HepG2 (cell line): Measurements from ENCODE around the gene KIAA0232. TPM values are rescaled to one million over a fixed set of nuclear protein-coding genes. Genes with fewer than 3 reads are reported as not detected.
A peak's percentile ranks its signal among the peaks of the same experiment; 100 is the strongest.

Experiments
- ATRX ChIP-seq: sonication (generic); formaldehyde crosslinking; IDR thresholded peaks from 2 replicates; pipeline ENCODE4 v1.4.0; 2020; ENCODE audit warnings: missing genetic modification reagents, borderline replicate concordance
- FOXJ3 ChIP-seq: sonication (generic); formaldehyde crosslinking; IDR thresholded peaks from 2 replicates; pipeline ENCODE4 v1.4.0; 2020; ENCODE audit warnings: missing genetic modification reagents, mild to moderate bottlenecking, borderline replicate concordance
- HOXA9 ChIP-seq: sonication (generic); formaldehyde crosslinking; IDR thresholded peaks from 2 replicates; pipeline ENCODE4 v1.8.1; 2022; ENCODE audit warnings: missing genetic modification reagents, mild to moderate bottlenecking, moderate library complexity, borderline replicate concordance
- KIAA2018 ChIP-seq: sonication (generic); formaldehyde crosslinking; IDR thresholded peaks from 2 replicates; pipeline ENCODE4 v1.5.0; 2020; ENCODE audit warnings: mild to moderate bottlenecking, missing genetic modification reagents, borderline replicate concordance
- MBD4 ChIP-seq: IDR thresholded peaks from 2 replicates; pipeline ENCODE4 v1.6.1; 2012; ENCODE audit warnings: low read length, inconsistent platforms, borderline replicate concordance
- RAD21 ChIP-seq: fragments of 450-650 bp; formaldehyde crosslinking; IDR thresholded peaks from 2 replicates; pipeline ENCODE4 v1.5.0; 2020; ENCODE audit warnings: mild to moderate bottlenecking
- REXO4 ChIP-seq: sonication (generic); formaldehyde crosslinking; IDR thresholded peaks from 2 replicates; pipeline ENCODE4 v1.8.0; 2022; ENCODE audit warnings: missing genetic modification reagents, mild to moderate bottlenecking, borderline replicate concordance
- STAG1 ChIP-seq: sonication (generic); formaldehyde crosslinking; IDR thresholded peaks from 2 replicates; pipeline ENCODE4 v1.4.0; 2020; ENCODE audit warnings: missing genetic modification reagents
- THYN1 ChIP-seq: sonication (generic); formaldehyde crosslinking; IDR thresholded peaks from 2 replicates; pipeline ENCODE4 v1.8.1; 2023; ENCODE audit warnings: low read depth, mild to moderate bottlenecking, moderate library complexity, missing genetic modification reagents, borderline replicate concordance
- USF2 ChIP-seq, 2 experiments: sonication (generic) in 1 of 2; formaldehyde crosslinking in 1 of 2; IDR thresholded peaks; 2 replicates each; pipeline versions ENCODE4 v1.5.1 to v1.6.1; 2011 to 2020; ENCODE audit warnings: borderline replicate concordance in 1 of 2, low read depth in 1 of 2, low read length in 1 of 2, mild to moderate bottlenecking in 1 of 2, missing genetic modification reagents in 1 of 2, moderate library complexity in 1 of 2
- ZNF17 ChIP-seq: sonication (generic); formaldehyde crosslinking; IDR thresholded peaks from 2 replicates; pipeline ENCODE4 v1.5.0; 2020; ENCODE audit warnings: mild to moderate bottlenecking, missing genetic modification reagents
- ZNF18 ChIP-seq: sonication (generic); formaldehyde crosslinking; IDR thresholded peaks from 2 replicates; pipeline ENCODE4 v1.8.0; 2022; ENCODE audit warnings: mild to moderate bottlenecking, missing genetic modification reagents; ENCODE audit not compliant: insufficient replicate concordance
- ZNF350 ChIP-seq: sonication (generic); formaldehyde crosslinking; IDR thresholded peaks from 2 replicates; pipeline ENCODE4 v1.4.0; 2020; ENCODE audit warnings: mild to moderate bottlenecking, low read depth, missing genetic modification reagents, borderline replicate concordance
- ZNF430 ChIP-seq: sonication (generic); formaldehyde crosslinking; IDR thresholded peaks from 2 replicates; pipeline ENCODE4 v1.9.0; 2021; ENCODE audit warnings: mild to moderate bottlenecking, missing genetic modification reagents
- ZNF780A ChIP-seq: sonication (generic); formaldehyde crosslinking; IDR thresholded peaks from 2 replicates; pipeline ENCODE4 v1.8.0; 2022; ENCODE audit warnings: mild to moderate bottlenecking, missing genetic modification reagents, moderate library complexity
- ZNF781 ChIP-seq: sonication (generic); formaldehyde crosslinking; IDR thresholded peaks from 2 replicates; pipeline ENCODE4 v1.5.1; 2020; ENCODE audit warnings: borderline replicate concordance, mild to moderate bottlenecking, missing genetic modification reagents; ENCODE audit errors: not compliant biosample characterization
- polyA plus RNA-seq, 8 experiments: library from polyadenylated mRNA; depleted of rRNA in 3 of 8; stranded (reverse) in 7 of 8; unstranded in 1 of 8; fragments of >200 nt; fragmentation: Illumina TruSeq in 4 of 8; extraction: Trizol in 4 of 8; gene quantifications; 2 replicates each; pipeline versions ENCODE4 v1.2.1 to v1.2.3, GENCODE V29; 2011 to 2016; ENCODE audit warnings: low read depth in 4 of 8, missing spikeins in 1 of 8, mixed read lengths in 1 of 8; ENCODE audit not compliant: insufficient read depth in 1 of 8
- total RNA-seq, 5 experiments: library from RNA; depleted of rRNA; stranded (reverse); fragments of >200 nt; fragmentation: Illumina TruSeq; extraction: Trizol; gene quantifications; 2 replicates each; pipeline ENCODE4 v1.2.3, GENCODE V29; 2016; ENCODE audit warnings: low read depth in 1 of 5

Gene KIAA0232
- total and polyA plus RNA-seq, 2 of the 13 experiments (the other 11 are each of a cell fraction or from before 2014, with no cell fraction given) = 7.8 to 17.1 TPM

- TF ChIP-seq KIAA2018 (CRISPR knock-in tag) (no peak), HOXA9 (CRISPR knock-in tag) (no peak), ZNF17 (no peak), ZNF430 (CRISPR knock-in tag) (no peak; the same call in 1 of the 2 replicates), MBD4 (no peak), ZNF781 (CRISPR knock-in tag) (no peak), ATRX (no peak), USF2 (IDR thresholded peaks at IDR 0.05; ENCODE audit: low read depth, low read length) (no peak), USF2 (CRISPR knock-in tag; IDR thresholded peaks at IDR 0.05; ENCODE audit: borderline replicate concordance) (no peak), FOXJ3 (CRISPR knock-in tag) (no peak), THYN1 (no peak), ZNF350 (CRISPR knock-in tag) (no peak), REXO4 (CRISPR knock-in tag) (no peak), ZNF18 (CRISPR knock-in tag) (no peak), ZNF780A (CRISPR knock-in tag) (no peak), RAD21 (peak; percentile 81; the same call in 1 of the 2 replicates), STAG1 (CRISPR knock-in tag) (peak; percentile 7; the same call in 1 of the 2 replicates)
Measured at GRCh38 chr4:6782147-6782845, at the start of gene KIAA0232 (continued).
